Left renal pelvis (tissue), 4 donors: ENCODE data around the gene ICA1L. TPM values are rescaled to one million over a fixed set of nuclear protein-coding genes. Genes with fewer than 3 reads are reported as not detected.

ENCODE experiments used
- DNase-seq, 4 donors: peaks; one replicate each; pipeline ENCODE4 v3.0.0-alpha.2; 2013; ENCODE audit warnings: low read depth in 4 of 4, low spot score in 3 of 4
- polyA plus RNA-seq, 4 donors: library from polyadenylated mRNA; unstranded; fragments of 120-200 nt; gene quantifications; one replicate each; pipeline ENCODE4 v1.2.1, GENCODE V29; 2013; ENCODE audit not compliant: insufficient read length in 4 of 4

ICA1L gene
- polyA plus RNA-seq, 4 donors: 13.1 to 28.9 (median 19.7) TPM

GRCh38 chr2:202790676-202791075 lies 80.9 kb downstream of the ICA1L start:
- DNase-seq: no peak

GRCh38 chr2:202786842-202787241 lies 84.7 kb downstream of the ICA1L start:
- no peak for DNase-seq

- DNase-seq: no peak
Measured at GRCh38 chr2:202782940-202783558, 88.5 kb downstream of the ICA1L start.

DNA sequence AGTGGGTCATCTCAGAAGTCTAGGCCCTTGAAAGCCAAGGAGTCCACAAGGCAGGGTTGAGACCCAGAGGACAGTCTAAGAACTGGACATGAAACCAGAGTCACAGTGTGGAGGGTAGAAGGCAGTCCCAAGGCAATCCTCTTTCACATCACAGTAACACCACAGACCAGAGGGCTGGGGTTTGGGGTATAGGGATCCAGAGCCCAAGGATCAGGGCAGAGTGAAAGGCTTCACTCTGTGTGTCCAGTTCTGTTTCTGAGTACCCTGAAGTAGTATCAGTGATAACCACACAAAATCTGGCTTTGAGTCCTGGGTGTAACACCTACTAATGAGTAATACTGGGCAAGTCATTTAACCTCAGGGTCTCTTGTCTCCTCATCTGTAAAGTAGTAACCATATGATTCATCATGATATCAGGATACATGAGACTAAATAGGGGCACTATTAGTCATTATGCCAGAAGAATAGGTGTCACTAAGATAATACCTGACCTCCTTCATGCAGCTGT lies 91.0 kb downstream of the ICA1L start:
- DNase-seq: no peak

- no peak for DNase-seq
Measured at GRCh38 chr2:202778217-202778616, 93.3 kb downstream of the ICA1L start.

DNA sequence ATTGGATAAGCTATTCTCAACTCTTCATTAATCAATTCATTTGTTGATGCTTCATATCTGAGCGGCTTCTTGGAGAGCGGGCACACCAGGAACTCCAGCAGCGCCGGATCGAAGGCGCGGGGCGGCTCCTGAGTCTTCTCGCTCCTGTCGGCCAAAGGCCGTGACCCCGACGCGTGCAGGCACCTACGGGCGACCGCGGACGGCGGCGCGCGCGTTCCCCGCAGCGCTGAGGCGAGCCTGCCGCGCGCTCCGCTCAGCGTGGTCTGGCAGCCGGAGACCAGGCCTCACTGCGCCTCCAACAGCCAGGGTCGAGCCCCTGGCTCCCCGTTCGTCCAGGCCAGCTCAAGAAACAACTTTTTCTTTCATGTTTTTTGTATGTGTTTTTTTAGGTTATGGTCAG lies 97.5 kb downstream of the ICA1L start:
- no peak for DNase-seq

DNA sequence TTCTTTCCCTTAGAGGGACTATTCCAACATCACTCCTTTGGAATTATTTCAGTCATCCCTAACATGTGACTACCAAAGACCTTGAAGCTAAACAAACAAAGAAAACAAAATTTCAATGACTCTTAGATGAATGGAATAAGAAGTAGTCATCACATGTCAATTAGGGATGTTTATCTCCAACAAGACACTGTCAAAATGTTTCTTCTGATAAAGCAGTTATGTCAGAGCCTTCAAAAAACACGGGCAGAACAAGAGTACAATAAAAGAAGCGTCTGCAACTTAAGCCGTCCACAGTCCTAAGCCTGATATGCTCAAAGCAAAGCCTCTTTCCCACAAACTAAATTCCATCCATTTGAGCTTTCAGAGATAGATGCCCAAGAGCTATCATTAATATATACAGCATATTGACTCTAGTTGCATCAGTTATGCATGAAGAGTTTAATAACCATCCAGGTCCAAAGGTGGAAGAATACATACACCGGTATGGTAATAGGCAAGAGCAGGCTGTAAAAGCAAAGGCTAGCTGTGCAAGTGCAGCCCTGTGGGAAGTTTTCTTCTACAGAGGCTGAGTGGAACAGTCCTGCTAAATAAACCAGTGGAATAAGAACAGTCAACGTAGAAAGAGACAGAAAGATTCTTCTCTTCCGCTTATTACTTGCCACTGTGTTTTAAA lies 98.1 kb downstream of the ICA1L start:
- DNase-seq: no peak

GRCh38 chr2:202771741-202772460 lies 99.7 kb downstream of the ICA1L start:
- DNase-seq: peak; percentile 29 to 33 (median 32)

- no peak for DNase-seq
Measured at GRCh38 chr2:202771336-202771735, 100.2 kb downstream of the ICA1L start.

DNA sequence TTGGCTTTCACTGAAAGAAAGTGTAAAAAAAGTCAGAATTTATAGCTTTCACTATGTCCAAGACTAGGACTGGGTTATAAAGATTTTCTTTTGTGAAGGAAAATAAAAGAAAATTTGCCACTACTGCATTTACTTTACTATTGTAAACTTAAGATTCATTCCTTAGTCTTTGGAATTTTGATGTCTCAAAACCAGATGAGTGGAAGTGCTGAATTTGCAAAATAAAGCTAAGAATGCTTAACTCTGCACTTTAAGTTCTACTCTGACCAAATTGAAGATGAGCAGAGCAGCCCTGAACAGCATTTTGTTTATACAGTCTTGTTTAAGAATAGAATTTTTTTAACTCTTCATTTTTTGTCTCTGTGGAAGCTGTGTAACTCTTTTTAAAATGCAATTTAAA lies 102.4 kb downstream of the ICA1L start:
- DNase-seq: no peak

DNA sequence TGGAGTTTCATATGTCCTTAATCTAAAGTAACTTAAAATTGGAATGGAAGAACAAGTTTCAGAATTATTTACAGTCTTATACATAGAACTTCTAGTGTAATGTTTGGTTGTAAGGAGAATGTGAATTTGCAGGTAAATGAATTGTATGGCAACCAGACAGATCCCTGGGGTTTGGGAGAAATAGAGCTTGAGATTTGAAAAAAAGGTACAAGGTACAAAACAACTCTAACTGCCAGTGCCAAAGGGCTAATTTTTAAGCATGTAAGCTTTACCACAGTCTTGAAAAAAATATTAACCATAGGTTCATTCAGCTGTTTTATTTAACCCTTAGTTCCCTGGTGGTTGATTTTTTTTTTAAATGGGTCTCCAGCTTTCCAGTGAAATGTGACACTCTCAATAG lies 103.3 kb downstream of the ICA1L start:
- DNase-seq: no peak

DNA sequence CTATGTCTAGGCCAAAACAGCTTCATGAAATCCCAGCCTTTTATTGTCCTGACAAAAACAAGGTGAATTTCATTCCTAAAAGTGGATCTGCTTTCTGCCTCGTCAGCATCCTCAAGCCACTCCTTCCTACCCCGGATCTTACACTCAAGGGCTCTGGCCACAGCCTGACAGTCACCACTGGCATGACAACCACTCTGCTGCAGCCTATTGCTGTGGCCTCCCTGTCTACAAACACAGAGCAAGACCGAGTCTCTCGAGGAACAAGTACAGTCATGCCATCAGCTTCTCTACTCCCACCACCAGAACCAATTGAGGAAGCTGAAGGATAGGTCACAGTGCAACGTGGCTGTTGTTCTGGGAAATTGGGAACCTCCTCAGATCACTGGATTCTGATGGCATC lies 106.1 kb downstream of the ICA1L start:
- no peak for DNase-seq

DNA sequence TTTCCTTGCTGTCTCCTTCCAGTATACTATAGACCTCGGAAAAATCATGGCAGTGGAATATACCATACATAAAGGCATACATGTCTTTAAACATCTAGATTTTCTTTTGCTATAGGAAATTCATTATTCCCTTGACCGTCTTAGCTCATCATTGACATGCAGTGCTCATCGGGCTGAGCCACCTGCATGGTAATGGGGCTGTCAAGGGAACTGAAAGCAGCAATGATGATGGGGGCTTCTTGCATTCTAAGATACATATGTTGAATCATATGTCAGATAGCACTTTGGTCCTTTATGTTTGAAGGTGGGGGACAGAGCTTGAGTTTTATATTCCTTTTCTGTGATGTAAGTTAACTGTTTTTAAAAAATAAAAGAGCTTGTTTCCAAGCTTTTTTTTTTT lies 106.6 kb downstream of the ICA1L start:
- no peak for DNase-seq

GRCh38 chr2:202763916-202764315 lies 107.7 kb downstream of the ICA1L start:
- no peak for DNase-seq

- DNase-seq: no peak
Measured at GRCh38 chr2:202762556-202762955, 109.0 kb downstream of the ICA1L start.

- no peak for DNase-seq
Measured at GRCh38 chr2:202760848-202761247, 110.7 kb downstream of the ICA1L start.

DNA sequence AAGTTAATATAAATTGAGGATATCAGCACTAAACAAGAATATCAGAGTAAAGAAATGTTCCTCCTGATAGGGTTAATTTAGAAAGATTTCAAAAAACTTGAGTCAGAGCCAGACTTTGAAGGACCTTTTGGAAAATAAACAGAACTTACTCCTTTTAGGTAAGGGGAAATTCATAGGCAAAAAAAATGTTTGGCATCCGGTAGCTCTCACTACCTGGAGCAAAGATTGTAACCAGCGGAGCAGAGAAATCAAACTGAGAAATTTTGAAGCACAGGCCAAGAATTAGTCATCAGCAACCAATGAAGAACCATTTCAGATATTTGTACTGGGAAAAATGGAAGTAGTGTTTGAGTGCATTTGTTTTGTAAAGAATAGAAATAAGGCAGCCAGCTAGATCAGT lies 113.0 kb downstream of the ICA1L start:
- no peak for DNase-seq

GRCh38 chr2:202758128-202758527 lies 113.4 kb downstream of the ICA1L start:
- no peak for DNase-seq

- DNase-seq: no peak
Measured at GRCh38 chr2:202757339-202757738, 114.2 kb downstream of the ICA1L start.

DNA sequence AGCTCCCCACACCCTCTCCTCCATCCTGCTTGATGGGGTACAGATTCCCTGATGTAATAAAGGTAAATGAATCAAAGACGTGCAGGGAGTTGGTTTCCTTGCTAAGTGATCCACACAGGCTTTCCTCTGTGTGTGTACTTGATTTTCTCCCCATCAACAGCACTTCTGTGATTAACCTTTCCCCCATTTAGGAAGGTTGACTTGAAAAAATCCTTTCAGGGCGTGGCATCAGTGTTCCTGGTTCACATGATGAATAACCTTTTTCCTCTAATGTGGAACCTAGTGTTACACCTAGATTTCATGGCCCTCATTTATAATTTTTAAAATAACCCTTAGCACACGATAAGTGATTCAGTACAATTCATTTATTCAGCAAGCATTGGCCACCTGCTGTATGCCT lies 115.0 kb downstream of the ICA1L start:
- no peak for DNase-seq

- no peak for DNase-seq
Measured at GRCh38 chr2:202754936-202755335, 116.6 kb downstream of the ICA1L start.

DNA sequence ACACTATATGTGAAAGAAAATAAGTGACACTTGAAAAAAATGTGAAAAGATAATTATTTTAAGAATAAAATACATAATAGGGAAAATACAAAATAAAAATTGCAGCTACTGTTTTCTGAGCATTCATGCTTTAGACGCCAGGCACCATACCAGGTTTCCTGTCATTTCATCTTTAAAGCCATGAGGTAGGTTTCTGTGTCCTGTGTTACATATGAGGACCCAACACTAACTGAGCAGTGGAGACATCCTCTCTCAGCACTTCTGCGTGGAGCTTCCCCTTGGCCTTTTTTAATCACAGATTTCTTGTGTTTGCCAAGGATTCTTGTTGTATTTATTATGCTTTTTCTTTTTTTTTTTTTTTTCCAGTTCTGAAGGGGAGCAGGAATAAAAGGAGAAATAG lies 119.5 kb downstream of the ICA1L start:
- no peak for DNase-seq
